ENCODE measurements around the gene C5orf63. TPM values are rescaled to one million over a fixed set of nuclear protein-coding genes. Genes with fewer than 3 reads are reported as not detected.

The C5orf63 gene
- total and polyA plus RNA-seq, 2 of the 13 experiments (the other 11 are each of a cell fraction or from before 2014, with no cell fraction given), result 7.9 to 8.8 TPM

- 0 out of 2 replicates have a peak, but pooled peaks have one; percentile 12 for TF ChIP-seq ZMYM3 (CRISPR knock-in tag; IDR thresholded peaks at IDR 0.05)
- TF ChIP-seq, protein P1, sequence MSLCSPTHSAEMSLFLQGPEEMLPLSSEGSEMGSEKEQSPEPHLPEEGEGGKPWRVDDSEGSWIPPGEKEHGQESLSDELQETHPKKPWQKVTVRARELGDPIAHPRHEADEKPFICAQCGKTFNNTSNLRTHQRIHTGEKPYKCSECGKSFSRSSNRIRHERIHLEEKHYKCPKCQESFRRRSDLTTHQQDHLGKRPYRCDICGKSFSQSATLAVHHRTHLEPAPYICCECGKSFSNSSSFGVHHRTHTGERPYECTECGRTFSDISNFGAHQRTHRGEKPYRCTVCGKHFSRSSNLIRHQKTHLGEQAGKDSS (CRISPR knock-in tag; IDR thresholded peaks at IDR 0.05; ENCODE audit: borderline replicate concordance, low read depth), result peak; percentile 64; the same call in 1 of the 2 replicates
- TF ChIP-seq, protein P2, sequence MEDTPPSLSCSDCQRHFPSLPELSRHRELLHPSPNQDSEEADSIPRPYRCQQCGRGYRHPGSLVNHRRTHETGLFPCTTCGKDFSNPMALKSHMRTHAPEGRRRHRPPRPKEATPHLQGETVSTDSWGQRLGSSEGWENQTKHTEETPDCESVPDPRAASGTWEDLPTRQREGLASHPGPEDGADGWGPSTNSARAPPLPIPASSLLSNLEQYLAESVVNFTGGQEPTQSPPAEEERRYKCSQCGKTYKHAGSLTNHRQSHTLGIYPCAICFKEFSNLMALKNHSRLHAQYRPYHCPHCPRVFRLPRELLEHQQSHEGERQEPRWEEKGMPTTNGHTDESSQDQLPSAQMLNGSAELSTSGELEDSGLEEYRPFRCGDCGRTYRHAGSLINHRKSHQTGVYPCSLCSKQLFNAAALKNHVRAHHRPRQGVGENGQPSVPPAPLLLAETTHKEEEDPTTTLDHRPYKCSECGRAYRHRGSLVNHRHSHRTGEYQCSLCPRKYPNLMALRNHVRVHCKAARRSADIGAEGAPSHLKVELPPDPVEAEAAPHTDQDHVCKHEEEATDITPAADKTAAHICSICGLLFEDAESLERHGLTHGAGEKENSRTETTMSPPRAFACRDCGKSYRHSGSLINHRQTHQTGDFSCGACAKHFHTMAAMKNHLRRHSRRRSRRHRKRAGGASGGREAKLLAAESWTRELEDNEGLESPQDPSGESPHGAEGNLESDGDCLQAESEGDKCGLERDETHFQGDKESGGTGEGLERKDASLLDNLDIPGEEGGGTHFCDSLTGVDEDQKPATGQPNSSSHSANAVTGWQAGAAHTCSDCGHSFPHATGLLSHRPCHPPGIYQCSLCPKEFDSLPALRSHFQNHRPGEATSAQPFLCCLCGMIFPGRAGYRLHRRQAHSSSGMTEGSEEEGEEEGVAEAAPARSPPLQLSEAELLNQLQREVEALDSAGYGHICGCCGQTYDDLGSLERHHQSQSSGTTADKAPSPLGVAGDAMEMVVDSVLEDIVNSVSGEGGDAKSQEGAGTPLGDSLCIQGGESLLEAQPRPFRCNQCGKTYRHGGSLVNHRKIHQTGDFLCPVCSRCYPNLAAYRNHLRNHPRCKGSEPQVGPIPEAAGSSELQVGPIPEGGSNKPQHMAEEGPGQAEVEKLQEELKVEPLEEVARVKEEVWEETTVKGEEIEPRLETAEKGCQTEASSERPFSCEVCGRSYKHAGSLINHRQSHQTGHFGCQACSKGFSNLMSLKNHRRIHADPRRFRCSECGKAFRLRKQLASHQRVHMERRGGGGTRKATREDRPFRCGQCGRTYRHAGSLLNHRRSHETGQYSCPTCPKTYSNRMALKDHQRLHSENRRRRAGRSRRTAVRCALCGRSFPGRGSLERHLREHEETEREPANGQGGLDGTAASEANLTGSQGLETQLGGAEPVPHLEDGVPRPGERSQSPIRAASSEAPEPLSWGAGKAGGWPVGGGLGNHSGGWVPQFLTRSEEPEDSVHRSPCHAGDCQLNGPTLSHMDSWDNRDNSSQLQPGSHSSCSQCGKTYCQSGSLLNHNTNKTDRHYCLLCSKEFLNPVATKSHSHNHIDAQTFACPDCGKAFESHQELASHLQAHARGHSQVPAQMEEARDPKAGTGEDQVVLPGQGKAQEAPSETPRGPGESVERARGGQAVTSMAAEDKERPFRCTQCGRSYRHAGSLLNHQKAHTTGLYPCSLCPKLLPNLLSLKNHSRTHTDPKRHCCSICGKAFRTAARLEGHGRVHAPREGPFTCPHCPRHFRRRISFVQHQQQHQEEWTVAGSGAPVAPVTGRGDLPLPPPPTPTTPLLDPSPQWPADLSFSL (CRISPR knock-in tag; IDR thresholded peaks at IDR 0.05), result no peak
- TF ChIP-seq ZNF329 (CRISPR knock-in tag; IDR thresholded peaks at IDR 0.05; ENCODE audit: low read depth), result peak; percentile 37; the same call in 1 of the 2 replicates
- peak; percentile 93 for TF ChIP-seq KAT8 (CRISPR knock-in tag; IDR thresholded peaks at IDR 0.05)
- TF ChIP-seq HIC2 (CRISPR knock-in tag; IDR thresholded peaks at IDR 0.05; ENCODE audit: low read depth), result no peak; the same call in 1 of the 2 replicates
- peak; percentile 54; the same call in 1 of the 2 replicates for TF ChIP-seq CAMTA2 (CRISPR knock-in tag; IDR thresholded peaks at IDR 0.05; ENCODE audit: borderline replicate concordance)
- TF ChIP-seq ZBTB21 (CRISPR knock-in tag; IDR thresholded peaks at IDR 0.05), result no peak
- no peak for TF ChIP-seq ZNF407 (CRISPR knock-in tag; IDR thresholded peaks at IDR 0.05; ENCODE audit: not compliant biosample characterization)
Measured at GRCh38 chr5:127072861-127073846, at the start of gene C5orf63 (continued).
